ENCODE measurements around the gene SH2D1A.
"Not testable (repeated sequence)": the region's sequence is repeated elsewhere in the genome, so short reads cannot be mapped to it uniquely, and the experiment has no call there.

The SH2D1A gene

GRCh38 chrX:124354648-124355047 lies 8.3 kb downstream of the SH2D1A start:
- no peak for DNase-seq (ENCODE audit: low read depth)

- no peak for DNase-seq (ENCODE audit: low read depth)
Observed at GRCh38 chrX:124358800-124359383, 12.5 kb downstream of the SH2D1A start.

- DNase-seq (ENCODE audit: low read depth): no peak
Observed at GRCh38 chrX:124362072-124362471, 15.7 kb downstream of the SH2D1A start.

- DNase-seq (ENCODE audit: low read depth): no peak
Observed at GRCh38 chrX:124362761-124363160, 16.4 kb downstream of the SH2D1A start.

DNA sequence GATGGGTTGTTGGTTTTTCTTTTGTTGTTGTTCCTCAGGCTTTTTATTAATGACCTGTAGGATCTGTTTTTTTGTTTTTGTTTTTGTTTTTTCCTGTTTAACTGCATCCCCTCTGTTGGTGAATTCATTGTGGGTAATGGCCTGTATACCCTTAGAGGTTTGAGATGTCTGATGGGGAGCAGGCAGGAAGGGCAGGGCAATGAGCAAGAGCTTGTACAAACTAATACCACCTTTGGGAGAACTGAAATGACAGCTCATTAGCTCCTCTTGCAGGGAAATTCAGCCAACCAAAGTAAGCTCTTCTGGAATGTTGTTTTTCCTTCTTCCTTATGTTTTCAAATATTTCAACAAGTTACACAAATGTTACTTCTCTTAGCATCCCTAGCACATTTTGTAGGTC lies 23.4 kb downstream of the SH2D1A start:
- no peak for DNase-seq (ENCODE audit: low read depth)

GRCh38 chrX:124373348-124373747 lies 27.0 kb downstream of the SH2D1A start:
- no peak for DNase-seq (ENCODE audit: low read depth)

DNA sequence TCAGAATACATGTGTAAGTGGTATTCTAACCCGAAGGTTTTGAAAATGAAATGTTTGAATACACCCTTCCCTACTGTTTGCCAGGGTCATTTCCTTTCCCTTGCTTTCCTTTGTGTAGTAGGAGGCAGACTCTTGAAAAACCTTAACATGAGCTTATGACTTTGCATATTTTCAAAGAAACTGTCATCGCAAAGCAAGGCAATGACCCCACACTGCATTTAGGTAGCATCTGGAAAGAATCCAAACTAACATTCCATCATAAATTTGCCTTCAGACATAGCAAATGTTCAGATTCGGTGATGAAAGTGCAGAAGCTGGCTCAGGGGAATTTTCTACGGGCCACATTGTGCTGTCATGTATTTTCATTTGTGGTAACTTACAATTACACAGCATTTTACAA lies 32.3 kb downstream of the SH2D1A start:
- DNase-seq (ENCODE audit: low read depth): no peak

DNA sequence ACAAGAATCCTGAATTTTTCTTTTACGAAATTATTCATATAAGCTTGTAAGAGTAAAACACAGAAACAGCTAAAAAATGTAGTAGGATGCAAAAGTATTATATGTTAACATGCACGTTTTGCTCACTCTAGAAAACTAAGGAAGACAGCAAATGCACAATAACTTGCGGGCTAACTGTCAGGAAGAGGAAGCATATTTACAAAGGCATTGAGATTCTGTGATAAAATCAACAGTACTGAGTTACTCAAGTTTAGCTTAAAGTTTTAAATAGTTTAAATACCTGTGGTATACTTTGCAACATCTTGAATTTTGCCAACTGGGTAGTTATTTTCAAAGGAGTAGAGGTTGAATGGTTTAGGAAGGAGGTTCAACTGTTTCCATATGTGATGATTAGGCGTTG lies 37.0 kb downstream of the SH2D1A start:
- DNase-seq (ENCODE audit: low read depth): no peak

DNA sequence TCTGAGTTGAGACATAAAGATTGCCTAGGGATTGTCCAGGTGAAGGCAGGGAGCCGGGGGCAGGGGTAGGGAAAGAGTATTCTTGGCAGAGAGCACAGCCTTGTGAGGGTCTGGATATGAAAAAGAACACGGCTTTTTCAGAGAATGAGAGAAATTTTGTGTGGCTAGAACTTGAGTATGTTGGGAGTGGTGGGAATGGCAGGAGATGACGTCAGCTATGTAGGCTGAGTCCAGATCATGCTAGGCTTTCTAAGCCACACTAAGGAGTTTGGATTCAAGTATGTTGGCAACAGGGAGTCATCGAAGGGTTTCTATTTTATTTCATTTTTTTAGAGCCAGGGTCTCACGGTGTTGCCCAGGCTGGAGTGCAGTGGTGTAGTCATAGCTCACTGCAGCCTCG lies 40.0 kb downstream of the SH2D1A start:
- DNase-seq (ENCODE audit: low read depth): no peak

GRCh38 chrX:124388562-124388961 lies 42.2 kb downstream of the SH2D1A start:
- DNase-seq (ENCODE audit: low read depth): peak; percentile 7

DNA sequence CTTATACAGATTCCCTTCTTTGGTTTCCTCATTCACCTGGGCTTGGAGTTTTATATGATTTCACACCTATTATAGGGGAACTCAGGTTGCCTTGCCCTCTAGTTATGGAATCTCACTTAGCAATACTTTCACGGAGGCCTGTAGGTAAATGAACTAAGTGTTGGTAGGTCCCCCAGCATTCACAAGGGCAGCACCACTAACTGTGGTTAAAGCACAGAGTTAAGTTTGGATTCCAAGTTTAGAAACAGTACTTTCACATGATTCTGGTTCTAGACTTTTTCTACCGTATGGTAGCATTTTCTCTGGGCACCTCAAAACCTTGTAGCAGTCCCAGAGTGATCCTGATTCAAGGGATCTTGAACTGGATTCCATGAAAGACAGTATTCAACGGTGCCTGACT lies 46.4 kb downstream of the SH2D1A start:
- no peak for DNase-seq (ENCODE audit: low read depth)

DNA sequence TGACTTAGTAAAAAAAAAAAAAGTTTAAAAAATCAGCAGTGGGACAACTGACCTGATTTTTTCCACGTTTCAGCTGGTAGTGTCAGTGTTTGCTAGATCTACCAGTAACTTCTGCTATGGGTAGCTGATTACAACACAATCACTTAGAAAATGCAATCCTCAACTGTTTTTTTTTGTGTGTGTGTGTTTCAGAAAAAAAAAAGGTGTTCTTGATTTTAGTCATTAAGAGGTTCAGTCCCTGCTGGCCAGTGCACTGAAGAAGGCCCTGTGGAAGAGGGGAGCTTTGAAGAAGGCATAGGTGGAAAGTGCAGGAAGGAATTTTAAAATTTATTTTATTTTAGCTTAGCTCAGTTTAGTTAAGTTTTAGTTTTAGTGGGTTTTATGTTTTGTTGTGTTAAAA lies 46.9 kb downstream of the SH2D1A start:
- DNase-seq (ENCODE audit: low read depth): no peak

- DNase-seq (ENCODE audit: low read depth): no peak
Observed at GRCh38 chrX:124393659-124394058, 47.3 kb downstream of the SH2D1A start.

- no peak for DNase-seq (ENCODE audit: low read depth)
Observed at GRCh38 chrX:124395145-124395880, 49.0 kb downstream of the SH2D1A start.

DNA sequence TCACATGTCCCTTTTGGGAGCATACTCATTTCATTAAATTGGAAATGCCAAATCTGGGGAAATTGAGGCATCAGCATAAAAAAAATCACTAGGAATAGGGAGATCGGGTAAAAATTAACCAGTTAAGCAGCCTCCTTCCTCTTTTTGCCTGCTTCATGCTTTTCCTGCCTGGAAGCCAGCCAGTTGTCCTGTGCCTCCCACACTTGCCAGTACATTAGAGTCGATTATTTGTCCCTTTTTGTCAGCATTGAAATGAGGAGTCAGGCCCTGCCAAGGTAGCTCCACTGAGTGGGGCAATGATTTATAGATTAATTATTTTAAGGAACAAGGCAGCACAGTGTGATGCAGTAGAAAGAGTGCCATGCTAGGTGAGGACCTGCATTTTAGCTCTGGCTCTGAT lies 55.3 kb downstream of the SH2D1A start:
- DNase-seq (ENCODE audit: low read depth): no peak

DNA sequence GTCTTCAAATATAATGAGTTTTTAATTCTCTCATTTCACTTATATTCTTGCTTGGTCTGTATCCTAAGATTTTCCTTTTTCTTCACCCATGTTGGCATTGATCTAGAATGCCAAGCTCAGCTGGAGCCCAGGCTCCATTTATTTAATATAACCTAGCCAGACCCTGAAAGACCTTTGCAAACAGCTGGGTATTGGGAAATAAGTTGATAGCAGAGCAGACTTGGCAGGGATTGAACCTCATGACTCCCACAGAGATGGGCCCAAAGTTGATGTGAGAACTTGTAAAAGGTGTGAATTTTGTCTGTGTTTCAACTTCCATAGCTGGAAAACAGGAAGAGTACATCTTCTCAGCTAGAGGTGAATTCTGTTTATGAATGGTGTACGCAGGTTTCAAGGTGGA lies 59.5 kb downstream of the SH2D1A start:
- no peak for DNase-seq (ENCODE audit: low read depth)

- peak; percentile 21 for DNase-seq (ENCODE audit: low read depth)
Observed at GRCh38 chrX:124406294-124407014, 60.1 kb downstream of the SH2D1A start.

DNA sequence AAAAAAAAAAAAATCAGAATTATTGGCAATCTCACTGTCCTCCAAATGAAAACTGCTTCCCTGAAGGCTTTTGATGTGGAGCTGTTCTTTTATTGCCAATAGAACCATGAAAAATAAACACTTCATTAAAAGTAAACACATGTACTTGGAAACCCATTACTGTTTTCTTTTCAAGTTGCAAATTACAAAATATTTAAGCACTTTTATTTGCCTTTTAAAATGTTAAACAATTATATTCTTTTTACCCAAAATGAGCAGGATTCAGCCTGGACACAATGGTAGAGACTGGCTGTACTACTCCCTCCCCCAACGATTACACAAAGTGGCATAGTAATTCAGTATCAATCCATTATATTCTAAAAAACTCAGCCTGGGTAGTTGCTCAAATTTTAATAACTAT lies 60.9 kb downstream of the SH2D1A start:
- no peak for DNase-seq (ENCODE audit: low read depth)

DNA sequence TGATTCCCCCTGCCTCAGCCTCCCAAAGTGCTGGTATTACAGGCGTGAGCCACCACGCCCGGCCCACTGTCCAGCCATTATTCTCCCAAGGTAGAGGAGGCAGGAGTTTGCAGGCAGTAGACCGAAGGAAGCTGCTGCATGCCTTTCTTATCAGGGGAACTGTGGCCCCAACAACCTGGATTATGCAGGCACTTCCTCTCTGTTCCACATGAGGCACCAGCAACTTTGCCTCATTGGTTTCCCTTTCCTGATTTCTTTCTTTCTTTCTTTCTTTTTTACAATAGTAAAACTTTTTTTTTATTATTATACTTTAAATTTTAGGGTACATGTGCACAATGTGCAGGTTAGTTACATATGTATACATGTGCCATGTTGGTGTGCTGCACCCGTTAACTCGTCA lies 62.0 kb downstream of the SH2D1A start:
- DNase-seq (ENCODE audit: low read depth): not testable (repeated sequence)

DNA sequence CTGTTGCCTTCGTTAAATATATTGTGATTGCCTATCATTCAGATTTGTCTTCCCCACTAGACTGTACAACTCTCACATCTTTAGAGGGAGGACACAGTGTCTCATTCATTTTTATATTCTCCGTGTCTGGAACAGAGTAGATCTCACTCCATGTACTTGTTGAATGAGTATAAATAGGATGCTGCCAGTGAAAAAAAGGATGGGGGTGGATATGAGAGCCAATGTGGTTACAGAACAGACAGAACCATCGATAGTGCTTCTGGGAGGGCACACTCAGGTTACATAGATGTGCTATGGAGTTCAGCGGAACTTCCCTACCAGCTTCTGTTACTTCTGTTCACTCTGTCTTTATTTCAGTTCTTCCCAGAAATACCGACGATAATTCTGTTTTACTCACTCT lies 66.9 kb downstream of the SH2D1A start:
- no peak for DNase-seq (ENCODE audit: low read depth)

DNA sequence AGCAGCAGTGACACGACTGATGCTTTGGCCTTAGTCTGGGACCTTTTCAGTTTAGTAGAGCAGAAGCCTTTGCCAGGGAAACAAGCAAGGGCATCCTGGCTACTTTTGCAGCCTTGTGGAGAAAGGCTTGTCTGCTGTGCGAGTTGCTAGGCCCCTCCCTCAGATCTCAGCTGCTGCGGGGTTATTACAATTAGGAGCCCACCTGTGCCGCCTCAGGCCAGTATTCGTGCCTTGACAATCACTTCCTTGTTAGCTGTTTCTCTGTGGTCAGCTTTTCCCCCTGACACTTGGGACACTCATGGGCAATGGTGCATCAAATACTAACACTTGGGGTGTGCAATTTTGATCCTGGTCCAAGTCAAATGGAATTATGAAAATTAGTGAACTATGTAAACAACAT lies 67.9 kb downstream of the SH2D1A start:
- DNase-seq (ENCODE audit: low read depth): no peak

GRCh38 chrX:124415115-124415800 lies 68.9 kb downstream of the SH2D1A start:
- DNase-seq (ENCODE audit: low read depth): no peak
